Cardiac muscle cell (in vitro differentiated cells and primary cell): Measurements from ENCODE around the gene COL25A1. TPM values are rescaled to one million over a fixed set of nuclear protein-coding genes. Genes with fewer than 3 reads are reported as not detected.
"Not testable (repeated sequence)": the region's sequence is repeated elsewhere in the genome, so short reads cannot be mapped to it uniquely, and the experiment has no call there.

Experiments
- DNase-seq, 2 donors: peaks; one replicate each; pipeline versions ENCODE4 v3.0.0 to v3.0.0-alpha.2; 2010 to 2017; ENCODE audit warnings: low read depth in 1 of 2, low spot score in 1 of 2
- H3K27ac ChIP-seq: fragments of 200-600 bp; sonication (generic); 2 replicates; pipeline ENCODE4 v1.5.1; 2016
- H3K27me3 ChIP-seq: fragments of 200-600 bp; sonication (generic); 2 replicates; pipeline ENCODE4 v1.6.0; 2016; ENCODE audit warnings: control low read depth
- H3K36me3 ChIP-seq: fragments of 200-600 bp; sonication (generic); 2 replicates; pipeline ENCODE4 v1.5.1; 2016; ENCODE audit warnings: control low read depth
- H3K4me1 ChIP-seq: fragments of 200-600 bp; sonication (generic); 2 replicates; pipeline ENCODE4 v1.8.1; 2017; ENCODE audit warnings: low read depth, mild to moderate bottlenecking, mixed run types
- H3K4me3 ChIP-seq: fragments of 200-600 bp; sonication (generic); 2 replicates; pipeline ENCODE4 v1.5.1; 2016; ENCODE audit warnings: mild to moderate bottlenecking
- H3K9me3 ChIP-seq: fragments of 200-600 bp; sonication (generic); 2 replicates; pipeline ENCODE4 v1.5.1; 2017; ENCODE audit warnings: low read depth, mild to moderate bottlenecking, control low read depth
- CTCF ChIP-seq: IDR thresholded peaks from 2 replicates; pipeline ENCODE4 v1.5.1; 2012; ENCODE audit warnings: low read depth, mild to moderate bottlenecking, low read length
- polyA plus RNA-seq: library from polyadenylated mRNA; unstranded; fragments of >200 nt; fragmentation: Nextera tagmentation; extraction: Ambion mirVana; gene quantifications from 2 replicates; pipeline ENCODE4 v1.2.1, GENCODE V29; 2016
- total RNA-seq: library from RNA; depleted of rRNA; stranded (reverse); fragments of >200 nt; gene quantifications from 2 replicates; pipeline ENCODE4 v1.2.3, GENCODE V29; 2016

The COL25A1 gene
- total and polyA plus RNA-seq, 2 experiments from 2014 or later: 3.5 to 8.4 TPM

DNA sequence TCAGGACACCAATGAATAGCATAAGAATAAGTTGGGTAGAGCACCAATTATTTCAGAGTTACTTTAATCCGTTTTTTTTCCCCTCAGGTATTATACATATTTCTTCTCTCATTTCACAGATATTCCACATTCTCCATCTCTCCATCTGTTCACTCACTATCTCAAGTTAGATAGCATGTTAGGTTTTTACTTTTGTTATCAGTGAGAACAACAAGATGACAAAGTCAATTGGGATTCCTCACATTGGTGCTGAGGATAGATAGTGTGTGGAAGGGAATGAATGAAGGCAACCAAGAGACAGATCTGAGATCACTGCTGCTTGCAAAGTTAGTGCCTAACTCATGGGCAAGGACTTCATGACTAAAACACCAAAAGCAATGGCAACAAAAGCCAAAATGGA, 427.7 kb downstream of the COL25A1 start:
- no peak for TF ChIP-seq CTCF
- no peak for DNase-seq
- no peak overlapping the region for H3K27ac ChIP-seq
- no peaks in the 10 kb centered on the region for H3K4me1 ChIP-seq
- H3K9me3 ChIP-seq: no peaks in the 10 kb centered on the region
- H3K36me3 ChIP-seq: no peaks in the 10 kb centered on the region
- H3K27me3 ChIP-seq: no peaks in the 10 kb centered on the region
- H3K4me3 ChIP-seq: no peak overlapping the region

DNA sequence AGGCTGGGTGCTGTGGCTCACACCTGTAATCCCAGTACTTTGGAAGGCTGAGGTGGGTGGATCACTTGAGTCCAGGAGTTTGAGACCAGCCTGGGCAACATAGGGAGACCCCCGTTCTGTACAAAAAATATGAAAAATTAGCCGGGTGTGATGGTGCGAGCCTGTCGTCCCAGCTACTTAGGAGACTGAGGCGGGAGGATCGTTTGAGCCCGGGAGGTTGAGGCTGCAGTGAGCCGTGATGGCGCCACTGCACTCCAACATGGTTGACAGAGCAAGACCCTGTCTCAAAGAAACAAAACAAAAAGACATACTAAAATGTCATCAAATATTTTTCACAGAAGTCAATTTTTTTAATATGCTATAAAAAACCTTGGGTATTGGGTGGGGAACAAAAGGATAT, 432.5 kb downstream of the COL25A1 start:
- H3K27ac ChIP-seq, H3K4me3 ChIP-seq, H3K27me3 ChIP-seq, H3K4me1 ChIP-seq, DNase-seq, H3K36me3 ChIP-seq, H3K9me3 ChIP-seq: not testable (repeated sequence)

DNA sequence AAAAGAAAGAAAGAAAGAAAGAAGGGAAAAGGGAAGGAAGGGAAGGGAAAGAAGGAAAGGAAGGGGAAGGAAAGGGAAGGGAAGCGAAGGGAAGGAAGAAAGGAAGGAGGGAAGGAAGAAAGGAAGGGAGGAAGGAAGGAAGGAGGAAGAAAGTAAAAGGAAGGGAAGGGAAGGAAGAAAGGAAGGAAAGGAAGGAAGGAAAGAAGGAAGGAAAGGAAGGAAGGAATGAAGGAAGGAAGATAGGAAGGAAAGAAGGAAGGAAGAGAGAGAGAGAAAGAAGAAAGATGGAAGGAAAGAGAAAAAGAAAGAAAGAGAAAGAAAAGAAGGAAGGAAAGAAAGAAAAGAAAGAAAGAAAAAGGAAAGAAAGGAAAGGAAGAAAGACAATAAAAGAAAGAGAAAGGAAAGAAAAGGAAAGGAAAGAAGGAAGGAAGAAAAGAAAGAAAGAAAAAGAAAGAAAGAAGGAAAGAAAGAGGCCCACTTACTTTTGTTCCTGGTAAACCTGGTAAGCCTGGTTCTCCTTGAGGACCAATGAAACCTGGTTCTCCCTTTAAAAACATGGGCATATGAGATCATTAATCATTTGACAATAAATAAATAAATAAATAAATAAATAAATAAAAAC, 433.7 kb downstream of the COL25A1 start:
- Histone ChIP-seq H3K4me1 (no peaks in the 10 kb centered on the region), H3K36me3 (no peaks in the 10 kb centered on the region), H3K27ac (no peak overlapping the region), H3K4me3 (no peak overlapping the region), H3K9me3 (no peaks in the 10 kb centered on the region), H3K27me3 (no peaks in the 10 kb centered on the region)
- no peak for DNase-seq
- no peak for TF ChIP-seq CTCF

DNA sequence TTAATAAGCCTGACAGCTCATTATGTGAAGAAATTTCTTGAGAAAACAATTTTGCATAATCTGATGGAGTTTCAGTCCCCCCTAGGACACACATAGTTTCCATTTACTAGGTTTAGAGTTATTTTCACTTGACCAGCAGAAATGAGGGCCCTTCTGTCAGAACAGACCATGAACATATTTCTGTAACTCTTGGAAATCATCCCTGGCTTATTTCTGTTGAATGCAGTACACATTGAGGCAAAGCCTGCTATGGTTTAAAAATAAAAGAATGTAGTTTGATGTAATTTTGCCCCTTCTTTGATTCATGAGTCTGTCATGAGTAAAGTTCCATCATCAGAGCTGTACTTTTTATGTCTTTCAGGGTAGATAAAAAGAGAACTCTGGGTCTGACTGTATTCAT, 435.0 kb downstream of the COL25A1 start:
- H3K4me1 ChIP-seq: no peaks in the 10 kb centered on the region
- TF ChIP-seq CTCF: no peak
- no peak for DNase-seq
- no peaks in the 10 kb centered on the region for H3K36me3 ChIP-seq
- no peak overlapping the region for H3K4me3 ChIP-seq
- no peaks in the 10 kb centered on the region for H3K27me3 ChIP-seq
- H3K27ac ChIP-seq: no peak overlapping the region
- H3K9me3 ChIP-seq: no peaks in the 10 kb centered on the region

- no peak for TF ChIP-seq CTCF
- peak; percentile 34 to 78 for DNase-seq
- Histone ChIP-seq H3K36me3 (no peaks in the 10 kb centered on the region), H3K27me3 (no peaks in the 10 kb centered on the region), H3K4me1 (no peaks in the 10 kb centered on the region), H3K27ac (no peak overlapping the region), H3K4me3 (no peak overlapping the region), H3K9me3 (no peaks in the 10 kb centered on the region)
Observed at GRCh38 chr4:108861334-108861733, 441.1 kb downstream of the COL25A1 start.

GRCh38 chr4:108854786-108855185, 447.7 kb downstream of the COL25A1 start:
- H3K27ac ChIP-seq: no peak overlapping the region
- TF ChIP-seq CTCF: no peak

More at GRCh38 chr4:108854786-108855185, 447.7 kb downstream of the COL25A1 start:
- DNase-seq: no peak
- H3K36me3 ChIP-seq: no peaks in the 10 kb centered on the region
- no peaks in the 10 kb centered on the region for H3K27me3 ChIP-seq
- no peak overlapping the region for H3K4me3 ChIP-seq
- H3K9me3 ChIP-seq: no peaks in the 10 kb centered on the region
- no peaks in the 10 kb centered on the region for H3K4me1 ChIP-seq
